A549 (cell line): ENCODE results near the gene HSD17B10. TPM values are rescaled to one million over a fixed set of nuclear protein-coding genes. Genes with fewer than 3 reads are reported as not detected.
A peak's percentile ranks its signal among the peaks of the same experiment; 100 is the strongest.

ENCODE experiments used
- ATAC-seq, 2 experiments: fragments of 200-7000 bp in 1 of 2; fragments of >200 bp in 1 of 2; cut with Nextera tagmentation in 1 of 2; cut with Tn5 transposase in 1 of 2; 3 replicates each; pipeline versions ENCODE4 v1.8.0 to v1.9.1; 2018 to 2020; ENCODE audit warnings: mild to moderate bottlenecking in 1 of 2, moderate library complexity in 1 of 2
- CTCF ChIA-PET: fragments of 300-600 bp; sonication (Branson Sonifier 250); formaldehyde crosslinking; extraction: SDS; loops from one replicate; lab custom pipeline; 2021; ENCODE audit warnings: antibody characterized with exemption, inconsistent platforms; lab: Yijun Ruan, JAX
- POLR2A ChIA-PET: fragments of 350-600 bp; formaldehyde crosslinking; extraction: SDS; loops from one replicate; lab custom pipeline; 2021; ENCODE audit warnings: antibody characterized with exemption, inconsistent platforms; lab: Yijun Ruan, JAX
- DNase-seq, 2 experiments: peaks; one replicate each; pipeline versions ENCODE4 v3.0.0 to v3.0.0-alpha.2; 2011 to 2016; ENCODE audit warnings: low read depth in 1 of 2, low spot score in 1 of 2
- FAIRE-seq: peaks from 2 replicates; lab custom pipeline; 2011; peaks lifted over from hg19 to GRCh38; lab: Jason Lieb, UNC
- H3K27ac ChIP-seq, 2 experiments: fragments of >200 bp; sonication (Bioruptor Twin); formaldehyde crosslinking; 3 replicates each; pipeline ENCODE4 v1.5.1; 2016 to 2017
- H3K4me1 ChIP-seq: fragments of >200 bp; sonication (Bioruptor Twin); formaldehyde crosslinking; 3 replicates; pipeline ENCODE4 v1.6.1; 2016
- H3K4me2 ChIP-seq: fragments of >200 bp; sonication (Bioruptor Twin); formaldehyde crosslinking; 3 replicates; pipeline ENCODE4 v1.6.1; 2016
- H3K4me3 ChIP-seq: fragments of >200 bp; sonication (Bioruptor Twin); formaldehyde crosslinking; 3 replicates; pipeline ENCODE4 v1.5.1; 2016
- H3K9me3 ChIP-seq: fragments of >200 bp; sonication (Bioruptor Twin); formaldehyde crosslinking; 3 replicates; pipeline ENCODE4 v1.6.1; 2016
- BHLHE40 ChIP-seq: IDR thresholded peaks from 2 replicates; pipeline ENCODE4 v1.6.1; 2012; ENCODE audit warnings: low read depth, low read length, inconsistent platforms
- CHD4 ChIP-seq: fragments of 200-600 bp; sonication (generic); IDR thresholded peaks from 2 replicates; pipeline ENCODE4 v1.6.1; 2016; ENCODE audit warnings: antibody characterized with exemption, mild to moderate bottlenecking, borderline replicate concordance
- EHMT2 ChIP-seq: fragments of 200-600 bp; sonication (generic); IDR thresholded peaks from 2 replicates; pipeline ENCODE4 v1.6.1; 2016; ENCODE audit warnings: antibody characterized with exemption, low read depth, mild to moderate bottlenecking, moderate library complexity
- FOSL2 ChIP-seq, 2 experiments: fragments of 450-650 bp in 1 of 2; fragments of >200 bp in 1 of 2; sonication (Bioruptor Twin) in 1 of 2; formaldehyde crosslinking; IDR thresholded peaks; 2 replicates each; pipeline versions ENCODE4 v1.5.0 to v1.6.1; 2016 to 2020; ENCODE audit warnings: mild to moderate bottlenecking in 1 of 2, moderate library complexity in 1 of 2
- GATA3 ChIP-seq: IDR thresholded peaks from 2 replicates; pipeline ENCODE4 v1.6.1; 2012; ENCODE audit warnings: borderline replicate concordance
- HDAC2 ChIP-seq: fragments of 200-600 bp; sonication (generic); IDR thresholded peaks from 2 replicates; pipeline ENCODE4 v1.6.1; 2016
- HOXB13 ChIP-seq: fragments of 250-450 bp; sonication (Bioruptor Pico); IDR thresholded peaks from 2 replicates; pipeline ENCODE4 v1.5.0; 2020; ENCODE audit warnings: low read depth, mild to moderate bottlenecking, moderate library complexity
- JUN ChIP-seq, 2 experiments: fragments of >200 bp; sonication (Bioruptor Twin); formaldehyde crosslinking; IDR thresholded peaks; 2 replicates in 1 of 2; 3 replicates in 1 of 2; pipeline ENCODE4 v1.6.1; 2016 to 2017
- KDM1A ChIP-seq: fragments of 200-600 bp; sonication (generic); IDR thresholded peaks from 2 replicates; pipeline ENCODE4 v1.6.1; 2016; ENCODE audit warnings: low read depth, mild to moderate bottlenecking
- KDM5A ChIP-seq: fragments of 200-600 bp; sonication (generic); IDR thresholded peaks from 2 replicates; pipeline ENCODE4 v1.6.1; 2016; ENCODE audit warnings: antibody characterized with exemption, mild to moderate bottlenecking
- NR3C1 ChIP-seq: fragments of >200 bp; sonication (Bioruptor Twin); formaldehyde crosslinking; IDR thresholded peaks from 3 replicates; pipeline ENCODE4 v1.6.1; 2017
- POLR2A ChIP-seq: IDR thresholded peaks from 2 replicates; pipeline ENCODE4 v1.6.1; 2012; ENCODE audit warnings: mild to moderate bottlenecking, low read length
- RAD21 ChIP-seq, 2 experiments: fragments of >200 bp in 1 of 2; sonication (Bioruptor Twin) in 1 of 2; formaldehyde crosslinking in 1 of 2; IDR thresholded peaks in 1 of 2; conservative IDR thresholded peaks in 1 of 2; 2 replicates in 1 of 2; 3 replicates in 1 of 2; pipeline ENCODE4 v1.6.1; 2012 to 2018; ENCODE audit warnings: inconsistent platforms in 1 of 2
- RCOR1 ChIP-seq: fragments of 150-350 bp; IDR thresholded peaks from 2 replicates; pipeline ENCODE4 v1.6.1; 2014; ENCODE audit warnings: antibody characterized with exemption, low read length, low read depth
- RNF2 ChIP-seq: fragments of 200-600 bp; sonication (generic); IDR thresholded peaks from 2 replicates; pipeline ENCODE4 v1.6.1; 2016; ENCODE audit warnings: low read depth, mild to moderate bottlenecking, antibody characterized with exemption, moderate library complexity, borderline replicate concordance
- ZC3H11A ChIP-seq: fragments of 450-650 bp; IDR thresholded peaks from 2 replicates; pipeline ENCODE4 v1.6.1; 2014; ENCODE audit warnings: antibody characterized with exemption, mild to moderate bottlenecking
- ZFP36 ChIP-seq: fragments of 450-650 bp; IDR thresholded peaks from 2 replicates; pipeline ENCODE4 v1.6.1; 2014; ENCODE audit warnings: borderline replicate concordance; ENCODE audit not compliant: partially characterized antibody
- ZSCAN20 ChIP-seq: fragments of 250-450 bp; sonication (Bioruptor Pico); IDR thresholded peaks from 2 replicates; pipeline ENCODE4 v1.8.0; 2022; ENCODE audit warnings: mild to moderate bottlenecking, moderate library complexity
- WGBS: methylation state at CpG from one replicate; pipeline ENCODE4 v1.1.6; 2017; ENCODE audit errors: missing lambda C conversion rate; 5-methylcytosine and 5-hydroxymethylcytosine counted together
- polyA plus RNA-seq, 4 experiments: library from polyadenylated mRNA; depleted of rRNA in 3 of 4; stranded (reverse); fragments of >200 nt; fragmentation: RNase III in 1 of 4; extraction: RNeasy Plus Mini Kit Qiagen cat#74134 plus additional on column Dnase treatment in 1 of 4; gene quantifications; 2 replicates in 3 of 4; 3 replicates in 1 of 4; pipeline ENCODE4 v1.2.3, GENCODE V29; 2011 to 2017
- TF ChIP-seq, protein P1 (sequence below): IDR thresholded peaks from 2 replicates; pipeline ENCODE4 v1.6.1; 2012
- TF ChIP-seq, protein P2 (sequence below): fragments of 150-350 bp; IDR thresholded peaks from 2 replicates; pipeline ENCODE4 v1.6.1; 2014; ENCODE audit warnings: low read depth, mild to moderate bottlenecking, low read length
- TF ChIP-seq, protein P3 (sequence below): IDR thresholded peaks from 2 replicates; pipeline ENCODE4 v1.6.1; 2012
- TF ChIP-seq, protein P4 (sequence below): IDR thresholded peaks from 2 replicates; pipeline ENCODE4 v1.6.1; 2012; ENCODE audit warnings: low read depth, borderline replicate concordance
- TF ChIP-seq, protein P5 (sequence below): fragments of 200-600 bp; sonication (generic); IDR thresholded peaks from 2 replicates; pipeline ENCODE4 v1.6.1; 2016; ENCODE audit warnings: antibody characterized with exemption, mild to moderate bottlenecking, moderate library complexity
- TF ChIP-seq, protein P6 (sequence below): fragments of >200 bp; sonication (Bioruptor Twin); formaldehyde crosslinking; IDR thresholded peaks from 3 replicates; pipeline ENCODE4 v1.5.1; 2016
- TF ChIP-seq, protein P7 (sequence below): fragments of 450-650 bp; IDR thresholded peaks from 2 replicates; pipeline ENCODE4 v1.6.1; 2014; ENCODE audit warnings: antibody characterized with exemption

HSD17B10 gene
- polyA plus RNA-seq, 2 of the 4 experiments (the other 2 are of a cell fraction): 139 to 147 TPM

DNA sequence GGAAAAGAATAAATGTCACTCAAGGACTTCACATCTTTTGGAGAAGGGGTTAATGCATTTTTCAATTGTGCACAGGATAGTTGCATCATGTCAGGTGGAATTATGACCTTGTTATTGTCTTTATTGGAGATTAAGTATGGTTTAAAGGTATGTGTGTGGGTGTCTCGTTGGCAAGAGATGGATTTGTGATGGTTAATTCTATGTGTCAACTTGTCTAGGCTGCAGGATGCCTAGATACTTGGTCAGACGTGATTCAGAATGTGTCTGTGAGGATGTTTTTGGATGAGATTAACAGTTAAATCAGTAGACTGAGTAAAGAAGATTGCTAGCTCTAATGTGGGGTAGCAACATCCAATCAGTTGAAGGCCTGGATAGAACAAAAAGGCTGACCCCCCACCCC is 42.2 kb upstream of the HSD17B10 start:
- FAIRE-seq (peak; percentile 28), ATAC-seq (no peak), DNase-seq (peak in 1 of 2 experiments; percentile 11)
- Histone ChIP-seq H3K4me3 (no peak overlapping the region), H3K4me2 (no peak overlapping the region), H3K9me3 (no peaks in the 10 kb centered on the region), H3K4me1 (peaks cover 3% of the 10 kb centered on the region), H3K27ac (no peak overlapping the region)
- POLR2A ChIA-PET: no interaction called here
- TF ChIP-seq ZFP36: no peak
- no peak for TF ChIP-seq GATA3
- no peak for TF ChIP-seq RNF2
- TF ChIP-seq JUN (IDR thresholded peaks at IDR 0.05): no peak
- TF ChIP-seq HOXB13: no peak
- TF ChIP-seq, protein P1, sequence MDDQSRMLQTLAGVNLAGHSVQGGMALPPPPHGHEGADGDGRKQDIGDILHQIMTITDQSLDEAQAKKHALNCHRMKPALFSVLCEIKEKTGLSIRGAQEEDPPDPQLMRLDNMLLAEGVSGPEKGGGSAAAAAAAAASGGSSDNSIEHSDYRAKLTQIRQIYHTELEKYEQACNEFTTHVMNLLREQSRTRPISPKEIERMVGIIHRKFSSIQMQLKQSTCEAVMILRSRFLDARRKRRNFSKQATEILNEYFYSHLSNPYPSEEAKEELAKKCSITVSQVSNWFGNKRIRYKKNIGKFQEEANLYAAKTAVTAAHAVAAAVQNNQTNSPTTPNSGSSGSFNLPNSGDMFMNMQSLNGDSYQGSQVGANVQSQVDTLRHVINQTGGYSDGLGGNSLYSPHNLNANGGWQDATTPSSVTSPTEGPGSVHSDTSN: no peak
- TF ChIP-seq HDAC2: no peak
- TF ChIP-seq ZC3H11A: no peak
- no peak for TF ChIP-seq ZSCAN20 (CRISPR knock-in tag)
- no peak for TF ChIP-seq POLR2A
- TF ChIP-seq, protein P2, sequence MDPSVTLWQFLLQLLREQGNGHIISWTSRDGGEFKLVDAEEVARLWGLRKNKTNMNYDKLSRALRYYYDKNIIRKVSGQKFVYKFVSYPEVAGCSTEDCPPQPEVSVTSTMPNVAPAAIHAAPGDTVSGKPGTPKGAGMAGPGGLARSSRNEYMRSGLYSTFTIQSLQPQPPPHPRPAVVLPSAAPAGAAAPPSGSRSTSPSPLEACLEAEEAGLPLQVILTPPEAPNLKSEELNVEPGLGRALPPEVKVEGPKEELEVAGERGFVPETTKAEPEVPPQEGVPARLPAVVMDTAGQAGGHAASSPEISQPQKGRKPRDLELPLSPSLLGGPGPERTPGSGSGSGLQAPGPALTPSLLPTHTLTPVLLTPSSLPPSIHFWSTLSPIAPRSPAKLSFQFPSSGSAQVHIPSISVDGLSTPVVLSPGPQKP: no peak
- TF ChIP-seq, protein P3, sequence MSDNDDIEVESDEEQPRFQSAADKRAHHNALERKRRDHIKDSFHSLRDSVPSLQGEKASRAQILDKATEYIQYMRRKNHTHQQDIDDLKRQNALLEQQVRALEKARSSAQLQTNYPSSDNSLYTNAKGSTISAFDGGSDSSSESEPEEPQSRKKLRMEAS: no peak
- TF ChIP-seq KDM1A: no peak
- TF ChIP-seq FOSL2 (IDR thresholded peaks at IDR 0.05): no peak
- no peak for TF ChIP-seq FOSL2 (CRISPR knock-in tag; IDR thresholded peaks at IDR 0.05)
- no peak for TF ChIP-seq RAD21 (conservative IDR thresholded peaks at IDR 0.05 in 1 of 2, IDR thresholded peaks at IDR 0.05 in 1 of 2)
- CTCF ChIA-PET: interaction anchor here (9.5 kb wide), 1 partner anchor 15 kb away, joined by 142 read pairs; no protein-coding TSS in a partner anchor
- whole genome bisulfite sequencing: 30% methylated on average over 2 of the region's 2 CpGs

DNA sequence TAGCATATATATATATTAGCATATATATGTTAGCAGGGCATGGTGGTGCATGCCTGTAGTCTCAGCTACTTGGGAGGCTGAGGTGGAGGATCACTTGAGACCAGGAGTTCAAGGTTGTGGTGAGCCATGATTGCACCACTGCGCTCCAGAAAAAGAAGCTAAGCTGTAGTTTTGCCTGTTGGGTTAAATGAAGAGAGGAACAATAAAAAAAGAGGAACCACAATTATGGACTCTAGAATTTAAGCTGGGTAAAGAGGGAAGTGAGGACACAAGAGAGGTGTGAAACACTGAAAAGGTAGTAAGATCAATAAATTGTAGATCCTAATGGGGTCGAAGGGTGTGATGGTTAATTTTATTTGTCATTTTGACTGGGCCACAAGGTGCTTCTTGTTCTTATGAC is 40.5 kb upstream of the HSD17B10 start:
- TF ChIP-seq, protein P4, sequence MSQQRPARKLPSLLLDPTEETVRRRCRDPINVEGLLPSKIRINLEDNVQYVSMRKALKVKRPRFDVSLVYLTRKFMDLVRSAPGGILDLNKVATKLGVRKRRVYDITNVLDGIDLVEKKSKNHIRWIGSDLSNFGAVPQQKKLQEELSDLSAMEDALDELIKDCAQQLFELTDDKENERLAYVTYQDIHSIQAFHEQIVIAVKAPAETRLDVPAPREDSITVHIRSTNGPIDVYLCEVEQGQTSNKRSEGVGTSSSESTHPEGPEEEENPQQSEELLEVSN: no peak
- TF ChIP-seq RCOR1 (no peak), RNF2 (no peak), NR3C1 (no peak), CHD4 (no peak), KDM5A (no peak), EHMT2 (no peak), BHLHE40 (no peak)
- TF ChIP-seq, protein P5, sequence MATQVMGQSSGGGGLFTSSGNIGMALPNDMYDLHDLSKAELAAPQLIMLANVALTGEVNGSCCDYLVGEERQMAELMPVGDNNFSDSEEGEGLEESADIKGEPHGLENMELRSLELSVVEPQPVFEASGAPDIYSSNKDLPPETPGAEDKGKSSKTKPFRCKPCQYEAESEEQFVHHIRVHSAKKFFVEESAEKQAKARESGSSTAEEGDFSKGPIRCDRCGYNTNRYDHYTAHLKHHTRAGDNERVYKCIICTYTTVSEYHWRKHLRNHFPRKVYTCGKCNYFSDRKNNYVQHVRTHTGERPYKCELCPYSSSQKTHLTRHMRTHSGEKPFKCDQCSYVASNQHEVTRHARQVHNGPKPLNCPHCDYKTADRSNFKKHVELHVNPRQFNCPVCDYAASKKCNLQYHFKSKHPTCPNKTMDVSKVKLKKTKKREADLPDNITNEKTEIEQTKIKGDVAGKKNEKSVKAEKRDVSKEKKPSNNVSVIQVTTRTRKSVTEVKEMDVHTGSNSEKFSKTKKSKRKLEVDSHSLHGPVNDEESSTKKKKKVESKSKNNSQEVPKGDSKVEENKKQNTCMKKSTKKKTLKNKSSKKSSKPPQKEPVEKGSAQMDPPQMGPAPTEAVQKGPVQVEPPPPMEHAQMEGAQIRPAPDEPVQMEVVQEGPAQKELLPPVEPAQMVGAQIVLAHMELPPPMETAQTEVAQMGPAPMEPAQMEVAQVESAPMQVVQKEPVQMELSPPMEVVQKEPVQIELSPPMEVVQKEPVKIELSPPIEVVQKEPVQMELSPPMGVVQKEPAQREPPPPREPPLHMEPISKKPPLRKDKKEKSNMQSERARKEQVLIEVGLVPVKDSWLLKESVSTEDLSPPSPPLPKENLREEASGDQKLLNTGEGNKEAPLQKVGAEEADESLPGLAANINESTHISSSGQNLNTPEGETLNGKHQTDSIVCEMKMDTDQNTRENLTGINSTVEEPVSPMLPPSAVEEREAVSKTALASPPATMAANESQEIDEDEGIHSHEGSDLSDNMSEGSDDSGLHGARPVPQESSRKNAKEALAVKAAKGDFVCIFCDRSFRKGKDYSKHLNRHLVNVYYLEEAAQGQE: no peak
- TF ChIP-seq, protein P6, sequence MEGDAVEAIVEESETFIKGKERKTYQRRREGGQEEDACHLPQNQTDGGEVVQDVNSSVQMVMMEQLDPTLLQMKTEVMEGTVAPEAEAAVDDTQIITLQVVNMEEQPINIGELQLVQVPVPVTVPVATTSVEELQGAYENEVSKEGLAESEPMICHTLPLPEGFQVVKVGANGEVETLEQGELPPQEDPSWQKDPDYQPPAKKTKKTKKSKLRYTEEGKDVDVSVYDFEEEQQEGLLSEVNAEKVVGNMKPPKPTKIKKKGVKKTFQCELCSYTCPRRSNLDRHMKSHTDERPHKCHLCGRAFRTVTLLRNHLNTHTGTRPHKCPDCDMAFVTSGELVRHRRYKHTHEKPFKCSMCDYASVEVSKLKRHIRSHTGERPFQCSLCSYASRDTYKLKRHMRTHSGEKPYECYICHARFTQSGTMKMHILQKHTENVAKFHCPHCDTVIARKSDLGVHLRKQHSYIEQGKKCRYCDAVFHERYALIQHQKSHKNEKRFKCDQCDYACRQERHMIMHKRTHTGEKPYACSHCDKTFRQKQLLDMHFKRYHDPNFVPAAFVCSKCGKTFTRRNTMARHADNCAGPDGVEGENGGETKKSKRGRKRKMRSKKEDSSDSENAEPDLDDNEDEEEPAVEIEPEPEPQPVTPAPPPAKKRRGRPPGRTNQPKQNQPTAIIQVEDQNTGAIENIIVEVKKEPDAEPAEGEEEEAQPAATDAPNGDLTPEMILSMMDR: no peak
- TF ChIP-seq, protein P1: no peak
- TF ChIP-seq, protein P7, sequence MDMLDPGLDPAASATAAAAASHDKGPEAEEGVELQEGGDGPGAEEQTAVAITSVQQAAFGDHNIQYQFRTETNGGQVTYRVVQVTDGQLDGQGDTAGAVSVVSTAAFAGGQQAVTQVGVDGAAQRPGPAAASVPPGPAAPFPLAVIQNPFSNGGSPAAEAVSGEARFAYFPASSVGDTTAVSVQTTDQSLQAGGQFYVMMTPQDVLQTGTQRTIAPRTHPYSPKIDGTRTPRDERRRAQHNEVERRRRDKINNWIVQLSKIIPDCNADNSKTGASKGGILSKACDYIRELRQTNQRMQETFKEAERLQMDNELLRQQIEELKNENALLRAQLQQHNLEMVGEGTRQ: no peak
- TF ChIP-seq, protein P2: no peak
- FAIRE-seq: no peak
- H3K4me1 ChIP-seq: no peaks in the 10 kb centered on the region
- ATAC-seq: no peak
- ChIA-PET CTCF (interaction anchor here (9.5 kb wide), 1 partner anchor 14 kb away, joined by 142 read pairs; no protein-coding TSS in a partner anchor), POLR2A (no interaction called here)
- no peak overlapping the region for H3K4me3 ChIP-seq
- no peaks in the 10 kb centered on the region for H3K9me3 ChIP-seq
- no peak overlapping the region for H3K4me2 ChIP-seq
- 53% methylated on average over 2 of the region's 2 CpGs for WGBS
- DNase-seq: no peak
- no peak overlapping the region for H3K27ac ChIP-seq
